ENCODE data around the gene COL20A1. TPM values are rescaled to one million over a fixed set of nuclear protein-coding genes. Genes with fewer than 3 reads are reported as not detected.
"Not testable (repeated sequence)": the region's sequence is repeated elsewhere in the genome, so short reads cannot be mapped to it uniquely, and the experiment has no call there.

The COL20A1 gene
- total RNA-seq, 4 donors from 2014 or later, result 0.32 TPM; not detected in 3

- no peak overlapping the region for H3K4me3 ChIP-seq
- peaks cover 0 to 86% (median 28%) of the 10 kb centered on the region in 4 donors for H3K27me3 ChIP-seq
- no peak for DNase-seq (ENCODE audit: extremely low spot score)
- no peaks in the 10 kb centered on the region for H3K36me3 ChIP-seq
- TF ChIP-seq POLR2AphosphoS5 (IDR thresholded peaks at IDR 0.05) (no peak), EP300 (IDR thresholded peaks at IDR 0.05) (no peak), CTCF (IDR thresholded peaks at IDR 0.05) (no peak), POLR2A (IDR thresholded peaks at IDR 0.05; ENCODE audit: low read depth) (no peak)
- peaks cover 0 to 10% (median 4%) of the 10 kb centered on the region in 4 donors for H3K4me1 ChIP-seq
- no peak overlapping the region for H3K27ac ChIP-seq (replicated peaks in 1 of 4)
- WGBS, result 34% methylated on average over 4 of the region's 8 CpGs
- intact Hi-C loops (cut with DNase I), result loop anchor here (5.0 kb wide), 1 partner anchor 77 kb away; no protein-coding TSS in a partner anchor
- peaks cover 0 to 17% (median 14%) of the 10 kb centered on the region in 4 donors for H3K9me3 ChIP-seq
Observed at GRCh38 chr20:63305393-63305792, 12.4 kb downstream of the COL20A1 start.

- not testable (repeated sequence) for H3K27ac ChIP-seq (replicated peaks in 1 of 4); H3K4me3 ChIP-seq; H3K36me3 ChIP-seq; DNase-seq (ENCODE audit: extremely low spot score)
- intact Hi-C loops (cut with DNase I), result loop anchor here (5.0 kb wide), 1 partner anchor 76 kb away; no protein-coding TSS in a partner anchor
- H3K4me1 ChIP-seq, result peaks cover 0 to 10% (median 4%) of the 10 kb centered on the region in 4 donors
- 83% methylated on average over 16 of the region's 30 CpGs for WGBS
- peaks cover 0 to 13% (median 10%) of the 10 kb centered on the region in 4 donors for H3K9me3 ChIP-seq
- peaks cover 0 to 82% (median 28%) of the 10 kb centered on the region in 4 donors for H3K27me3 ChIP-seq
Observed at GRCh38 chr20:63305933-63306672, 13.1 kb downstream of the COL20A1 start.

GRCh38 chr20:63306673-63307537, 13.9 kb downstream of the COL20A1 start:
- TF ChIP-seq EP300 (IDR thresholded peaks at IDR 0.05) (no peak), POLR2A (IDR thresholded peaks at IDR 0.05; ENCODE audit: low read depth) (no peak)
- intact Hi-C loops (cut with DNase I), result loop anchor here (5.0 kb wide), 1 partner anchor 75 kb away; no protein-coding TSS in a partner anchor
- Histone ChIP-seq H3K4me1 (peaks cover 0 to 10% (median 4%) of the 10 kb centered on the region in 4 donors), H3K36me3 (no peaks in the 10 kb centered on the region), H3K4me3 (no peak overlapping the region), H3K27ac (replicated peaks in 1 of 4) (no peak overlapping the region), H3K9me3 (peaks cover 0 to 6% (median 3%) of the 10 kb centered on the region in 4 donors), H3K27me3 (peaks cover 0 to 88% (median 28%) of the 10 kb centered on the region in 4 donors)
- DNase-seq (ENCODE audit: extremely low spot score), result no peak
- WGBS, result 78% methylated on average over 14 of the region's 35 CpGs

GRCh38 chr20:63307538-63308217, 14.7 kb downstream of the COL20A1 start:
- Histone ChIP-seq H3K4me1 (peaks cover 0 to 14% (median 10%) of the 10 kb centered on the region in 4 donors), H3K4me3 (no peak overlapping the region), H3K36me3 (no peaks in the 10 kb centered on the region), H3K27ac (replicated peaks in 1 of 4) (no peak overlapping the region), H3K9me3 (no peaks in the 10 kb centered on the region), H3K27me3 (peaks cover 0 to 90% (median 28%) of the 10 kb centered on the region in 4 donors)
- 81% methylated on average over 12 of the region's 23 CpGs for WGBS
- DNase-seq (ENCODE audit: extremely low spot score), result no peak
- intact Hi-C loops (cut with DNase I), result loop anchor here (5.0 kb wide), 1 partner anchor 75 kb away; no protein-coding TSS in a partner anchor
- TF ChIP-seq EP300 (IDR thresholded peaks at IDR 0.05), result no peak
- TF ChIP-seq POLR2A (IDR thresholded peaks at IDR 0.05; ENCODE audit: low read depth), result no peak
- no peak for TF ChIP-seq CTCF (IDR thresholded peaks at IDR 0.05)
- no peak for TF ChIP-seq POLR2AphosphoS5 (IDR thresholded peaks at IDR 0.05)

GRCh38 chr20:63308218-63308911, 15.4 kb downstream of the COL20A1 start:
- DNase-seq (ENCODE audit: extremely low spot score), result no peak
- H3K36me3 ChIP-seq, result no peaks in the 10 kb centered on the region
- no peaks in the 10 kb centered on the region for H3K9me3 ChIP-seq
- intact Hi-C loops (cut with DNase I), result loop anchor here (5.0 kb wide), 1 partner anchor 74 kb away; no protein-coding TSS in a partner anchor
- peaks cover 0 to 91% (median 28%) of the 10 kb centered on the region in 4 donors for H3K27me3 ChIP-seq
- H3K4me1 ChIP-seq, result peaks cover 0 to 20% (median 14%) of the 10 kb centered on the region in 4 donors
- H3K27ac ChIP-seq (replicated peaks in 1 of 4), result no peak overlapping the region
- WGBS, result 74% methylated on average over 9 of the region's 30 CpGs
- no peak overlapping the region for H3K4me3 ChIP-seq
- no peak for TF ChIP-seq CTCF (IDR thresholded peaks at IDR 0.05)
- TF ChIP-seq POLR2AphosphoS5 (IDR thresholded peaks at IDR 0.05), result no peak
- TF ChIP-seq POLR2A (IDR thresholded peaks at IDR 0.05; ENCODE audit: low read depth), result no peak
- TF ChIP-seq EP300 (IDR thresholded peaks at IDR 0.05), result no peak

Measured in esophagus muscularis mucosa (tissue), 4 donors.